Muscle of leg (tissue), 11 donors: ENCODE results near the gene ZNF276. TPM values are rescaled to one million over a fixed set of nuclear protein-coding genes. Genes with fewer than 3 reads are reported as not detected.
"Not testable (repeated sequence)": the region's sequence is repeated elsewhere in the genome, so short reads cannot be mapped to it uniquely, and the experiment has no call there.

Source experiments
- DNase-seq: peaks from one replicate; pipeline ENCODE4 v3.0.0; 2013
- H3K27ac ChIP-seq: one replicate; pipeline ENCODE4 v1.5.1; 2013; ENCODE audit warnings: mild to moderate bottlenecking, low read length, control low read depth
- H3K27me3 ChIP-seq: one replicate; pipeline ENCODE4 v1.6.1; 2013; ENCODE audit warnings: low read length; ENCODE audit not compliant: control insufficient read depth, insufficient read depth
- H3K36me3 ChIP-seq: one replicate; pipeline ENCODE4 v1.6.1; 2013; ENCODE audit warnings: low read length; ENCODE audit not compliant: control insufficient read depth, insufficient read depth
- H3K4me1 ChIP-seq: one replicate; pipeline ENCODE4 v1.6.1; 2013; ENCODE audit warnings: low read length; ENCODE audit not compliant: control insufficient read depth, insufficient read depth
- H3K4me3 ChIP-seq: one replicate; pipeline ENCODE4 v1.5.1; 2013; ENCODE audit warnings: low read length, control low read depth
- H3K9me3 ChIP-seq: replicated peaks from 2 replicates; pipeline ENCODE4 v1.6.1; 2013; ENCODE audit warnings: low read depth, low read length; ENCODE audit not compliant: control insufficient read depth
- WGBS: methylation state at CpG from one replicate; pipeline ENCODE4 v1.1.5; 2013; ENCODE audit warnings: missing lambda C conversion rate; ENCODE audit not compliant: insufficient coverage; 5-methylcytosine and 5-hydroxymethylcytosine counted together
- polyA plus RNA-seq, 8 donors: library from polyadenylated mRNA; unstranded; fragments of 120-200 nt; gene quantifications; one replicate each; pipeline versions ENCODE4 v1.2.1 to v1.2.3, GENCODE V29; 2013; ENCODE audit warnings: inconsistent platforms in 1 of 8, low replicate concordance in 1 of 8; ENCODE audit not compliant: insufficient read length in 8 of 8, insufficient read depth in 1 of 8
- total RNA-seq: library from RNA; stranded (reverse); fragments of 120-200 nt; gene quantifications from one replicate; pipeline ENCODE4 v1.2.4, GENCODE V29; 2013

The ZNF276 gene
- total and polyA plus RNA-seq, 9 donors = 17.1 to 28.2 (median 21.5) TPM

- no peak overlapping the region for H3K4me3 ChIP-seq
- H3K9me3 ChIP-seq = no peaks in the 10 kb centered on the region
- H3K27me3 ChIP-seq = no peaks in the 10 kb centered on the region
- WGBS = 84% methylated on average over 27 of the region's 31 CpGs
- H3K4me1 ChIP-seq = peaks cover 30% of the 10 kb centered on the region
- peaks cover 47% of the 10 kb centered on the region for H3K36me3 ChIP-seq
- no peak overlapping the region for H3K27ac ChIP-seq
- no peak for DNase-seq
These were observed 26.1 kb upstream of the ZNF276 start for GRCh38 chr16:89695086-89695874.

- H3K36me3 ChIP-seq = peaks cover 41% of the 10 kb centered on the region
- no peaks in the 10 kb centered on the region for H3K27me3 ChIP-seq
- WGBS = 69% methylated on average over 23 of the region's 25 CpGs
- H3K9me3 ChIP-seq = no peaks in the 10 kb centered on the region
- DNase-seq = no peak
- H3K4me1 ChIP-seq = peaks cover 38% of the 10 kb centered on the region
- H3K4me3 ChIP-seq = no peak overlapping the region
- no peak overlapping the region for H3K27ac ChIP-seq
These were observed 25.3 kb upstream of the ZNF276 start for GRCh38 chr16:89695875-89696669.

- H3K27me3 ChIP-seq = no peaks in the 10 kb centered on the region
- no peak overlapping the region for H3K27ac ChIP-seq
- H3K9me3 ChIP-seq = no peaks in the 10 kb centered on the region
- no peak overlapping the region for H3K4me3 ChIP-seq
- no peak for DNase-seq
- H3K4me1 ChIP-seq = peaks cover 43% of the 10 kb centered on the region
- H3K36me3 ChIP-seq = peaks cover 34% of the 10 kb centered on the region
- 31% methylated on average over 12 of the region's 18 CpGs for WGBS
These were observed 24.6 kb upstream of the ZNF276 start for GRCh38 chr16:89696670-89697128.

- Histone ChIP-seq H3K27ac (peak overlapping the region; percentile 29), H3K27me3 (peaks cover 5% of the 10 kb centered on the region), H3K9me3 (no peaks in the 10 kb centered on the region), H3K4me3 (no peak overlapping the region), H3K36me3 (peaks cover 29% of the 10 kb centered on the region), H3K4me1 (peaks cover 48% of the 10 kb centered on the region)
- peak; percentile 75 for DNase-seq
- 75% methylated on average over 19 of the region's 19 CpGs for WGBS
These were observed 24.1 kb upstream of the ZNF276 start for GRCh38 chr16:89697161-89697615.

- H3K27me3 ChIP-seq = peaks cover 10% of the 10 kb centered on the region
- H3K4me1 ChIP-seq = peaks cover 50% of the 10 kb centered on the region
- H3K27ac ChIP-seq = peak overlapping the region; percentile 29
- H3K4me3 ChIP-seq = no peak overlapping the region
- no peak for DNase-seq
- no peaks in the 10 kb centered on the region for H3K9me3 ChIP-seq
- 67% methylated on average over 28 of the region's 32 CpGs for WGBS
- H3K36me3 ChIP-seq = peaks cover 24% of the 10 kb centered on the region
These were observed 23.6 kb upstream of the ZNF276 start for GRCh38 chr16:89697616-89698331.

- H3K4me3 ChIP-seq, H3K9me3 ChIP-seq, DNase-seq, H3K27ac ChIP-seq: not testable (repeated sequence)
- H3K4me1 ChIP-seq = peaks cover 50% of the 10 kb centered on the region
- peaks cover 17% of the 10 kb centered on the region for H3K27me3 ChIP-seq
- H3K36me3 ChIP-seq = peaks cover 16% of the 10 kb centered on the region
- WGBS = 94% methylated on average over 5 of the region's 14 CpGs
These were observed 22.6 kb upstream of the ZNF276 start for GRCh38 chr16:89698717-89699116.

GRCh38 chr16:89699629-89700099, 21.7 kb upstream of the ZNF276 start:
- Histone ChIP-seq H3K27me3 (peaks cover 23% of the 10 kb centered on the region), H3K4me1 (peaks cover 50% of the 10 kb centered on the region), H3K27ac (peak overlapping the region; percentile 45)
- not testable (repeated sequence) for H3K4me3 ChIP-seq, DNase-seq, H3K36me3 ChIP-seq, H3K9me3 ChIP-seq
- 45% methylated on average over 15 of the region's 18 CpGs for WGBS

GRCh38 chr16:89700100-89700648, 21.2 kb upstream of the ZNF276 start:
- Histone ChIP-seq H3K27me3 (peaks cover 27% of the 10 kb centered on the region), H3K4me3 (peak overlapping the region; percentile 26), H3K9me3 (no peaks in the 10 kb centered on the region), H3K4me1 (peaks cover 50% of the 10 kb centered on the region), H3K27ac (peak overlapping the region; percentile 67), H3K36me3 (peaks cover 5% of the 10 kb centered on the region)
- WGBS = under 1% methylated on average over 30 of the region's 30 CpGs
- DNase-seq = peak; percentile 95

- Histone ChIP-seq H3K4me1 (peaks cover 50% of the 10 kb centered on the region), H3K9me3 (no peaks in the 10 kb centered on the region), H3K27ac (peak overlapping the region; percentile 67), H3K27me3 (peaks cover 27% of the 10 kb centered on the region), H3K4me3 (peak overlapping the region; percentile 68), H3K36me3 (no peaks in the 10 kb centered on the region)
- peak; percentile 65 for DNase-seq
- 2% methylated on average over 73 of the region's 78 CpGs for WGBS
These were observed 20.5 kb upstream of the ZNF276 start for GRCh38 chr16:89700649-89701424.
